ENCODE data around the gene RPL3. TPM values are rescaled to one million over a fixed set of nuclear protein-coding genes. Genes with fewer than 3 reads are reported as not detected.
A peak's percentile ranks its signal among the peaks of the same experiment; 100 is the strongest.

Gene RPL3
- total RNA-seq, 1 experiment from 2014 or later: 867 TPM

DNA sequence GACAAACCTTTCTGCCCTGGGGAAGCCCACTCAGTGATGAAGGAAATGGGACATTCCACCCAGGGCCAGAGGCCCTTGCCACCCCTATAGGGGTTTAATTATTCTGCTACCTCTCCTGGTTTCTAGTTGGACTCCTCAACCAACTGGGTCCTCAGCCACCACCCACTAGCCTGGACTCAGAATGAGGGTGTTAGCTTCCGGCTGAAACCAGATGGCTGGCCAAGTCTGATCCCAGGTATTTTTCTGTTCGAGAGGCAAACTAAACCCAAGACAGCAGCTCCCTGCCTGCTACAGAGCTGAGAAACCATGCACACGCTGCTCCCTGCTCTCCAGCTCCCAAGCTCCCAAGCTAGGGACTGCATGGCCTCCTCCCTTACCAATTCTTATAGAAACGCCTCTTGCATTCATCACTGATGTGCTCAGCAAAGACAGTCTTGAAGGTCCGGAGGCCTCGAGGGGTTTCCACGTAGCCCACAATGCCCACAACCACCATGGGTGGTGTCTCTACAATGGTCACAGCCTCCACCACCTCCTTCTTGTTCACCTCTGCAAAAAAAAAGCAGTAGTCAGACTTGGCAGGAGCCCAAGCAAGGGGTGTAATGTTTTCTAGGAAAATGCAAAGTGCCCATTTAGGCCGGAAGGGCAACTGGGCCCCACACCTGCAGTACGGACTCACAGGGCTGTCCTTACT lies 2.2 kb downstream of the RPL3 start:
- DNase-seq (ENCODE audit: low spot score): no peak

DNA sequence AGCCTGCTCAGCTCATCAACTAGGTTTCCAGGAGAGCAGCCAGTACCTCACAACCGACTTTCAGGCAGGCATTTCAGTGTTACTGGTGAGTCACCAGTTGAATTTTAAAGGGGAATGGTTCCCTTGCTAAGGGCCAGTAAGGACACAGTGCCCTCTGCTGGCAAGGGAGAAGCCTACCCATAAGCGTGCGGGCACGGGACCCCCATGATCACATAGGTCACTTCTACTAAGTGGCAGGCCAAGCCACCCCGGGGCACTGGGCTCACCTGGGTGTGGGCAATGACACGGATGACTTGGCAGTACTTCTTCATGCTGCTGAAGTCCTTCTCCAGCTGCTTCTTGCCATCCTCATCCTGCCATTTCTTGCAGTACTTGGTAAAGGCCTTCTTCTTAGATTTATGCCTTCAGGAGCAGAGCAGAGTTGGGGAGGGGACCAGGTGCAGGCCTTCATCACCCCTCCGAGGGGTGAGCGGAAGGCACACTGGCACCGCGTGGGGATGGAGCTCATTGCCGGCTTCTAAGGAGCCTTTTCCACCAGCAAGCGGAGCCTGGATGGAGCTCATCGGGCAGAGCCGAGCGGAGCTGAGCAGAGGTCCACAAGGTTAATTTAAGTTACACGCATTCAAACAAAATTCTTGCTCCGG lies 2.9 kb downstream of the RPL3 start:
- peak; percentile 78 for DNase-seq (ENCODE audit: low spot score)

DNA sequence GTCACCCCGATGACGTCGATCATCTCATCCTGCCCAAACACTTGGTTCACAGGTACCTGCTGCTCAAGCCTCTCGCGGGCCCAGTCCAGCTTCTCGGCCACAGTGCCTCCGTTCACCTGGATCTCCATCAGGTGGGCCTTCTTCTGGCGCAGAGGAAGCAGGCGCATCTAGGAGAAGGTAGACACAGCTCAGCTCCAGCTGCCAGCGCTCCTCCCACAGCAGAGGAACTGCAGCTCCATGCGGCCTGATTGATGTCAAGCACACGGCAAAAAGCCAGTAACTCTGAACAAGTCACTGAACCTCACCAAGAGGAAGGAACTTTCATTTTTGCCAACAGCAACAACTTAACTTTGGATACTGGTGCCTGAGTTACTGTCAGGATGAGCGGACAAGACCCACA lies 4.0 kb downstream of the RPL3 start:
- DNase-seq (ENCODE audit: low spot score): no peak

DNA sequence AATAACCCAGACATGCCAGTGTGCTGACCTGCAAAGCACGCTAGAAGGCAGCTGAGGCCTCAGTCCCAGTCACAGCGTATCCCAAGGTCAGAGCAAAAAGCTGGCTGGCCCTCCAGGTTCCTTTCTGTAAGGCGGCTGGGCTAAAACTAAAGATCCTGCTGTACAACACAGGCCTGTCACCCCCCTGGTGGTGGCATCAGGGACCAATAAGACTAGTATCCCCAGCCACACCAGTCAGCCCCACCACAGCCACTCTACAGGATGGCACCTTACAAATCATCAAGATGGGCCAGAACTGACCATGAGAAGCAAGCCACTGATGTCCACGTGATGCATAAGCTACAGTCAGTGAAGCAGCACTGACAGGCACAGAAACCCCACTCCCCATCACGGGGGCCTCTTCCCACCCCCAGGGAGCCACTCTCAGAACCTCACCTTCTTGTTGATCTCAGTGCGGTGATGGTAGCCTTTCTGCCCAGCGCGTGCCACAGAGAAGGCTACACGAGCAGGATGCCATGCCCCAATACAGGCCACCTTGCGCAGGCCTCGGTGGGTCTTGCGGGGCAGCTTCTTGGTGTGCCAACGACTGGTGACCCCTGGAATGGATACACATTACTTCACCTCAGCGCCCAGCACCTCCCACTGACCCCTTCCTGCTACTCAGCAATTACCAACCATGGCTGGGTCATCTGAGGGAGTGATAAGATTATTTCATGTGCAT lies 5.0 kb downstream of the RPL3 start:
- DNase-seq (ENCODE audit: low spot score): no peak

DNA sequence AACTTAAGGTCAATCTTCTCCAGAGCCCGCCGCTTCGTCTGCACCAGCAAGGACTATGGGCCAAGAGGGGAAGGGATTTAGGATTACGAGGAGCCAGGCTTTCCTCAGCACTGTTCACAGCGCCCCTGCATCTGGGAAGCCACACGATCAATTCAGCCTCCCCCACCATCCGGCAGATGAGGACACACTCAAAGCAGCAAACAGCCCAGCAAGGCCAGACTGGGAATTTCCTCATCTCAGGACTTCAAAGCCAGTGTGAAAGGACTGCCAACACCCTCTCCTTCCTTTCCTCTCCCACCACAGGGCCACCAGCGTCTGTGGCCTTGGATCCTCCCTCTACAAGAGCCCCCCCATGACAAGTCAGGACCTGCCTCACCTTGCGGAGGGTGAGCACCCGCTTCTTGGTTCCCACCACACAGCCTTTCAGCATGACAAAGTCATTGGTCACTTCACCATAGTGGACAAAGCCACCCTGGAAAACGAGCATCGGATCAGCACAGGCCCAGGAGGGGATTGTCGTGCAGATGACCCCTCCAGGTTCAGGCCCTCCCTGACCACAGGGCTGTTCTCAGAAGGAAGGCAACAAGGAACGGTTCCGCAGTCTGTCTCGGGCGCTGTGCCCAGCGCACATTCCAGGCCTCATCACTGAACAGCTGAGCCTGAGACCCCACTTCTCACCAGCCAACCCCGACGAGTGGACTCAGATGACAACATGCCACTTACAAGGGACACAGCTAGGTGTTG lies 6.0 kb downstream of the RPL3 start:
- no peak for DNase-seq (ENCODE audit: low spot score)

DNA sequence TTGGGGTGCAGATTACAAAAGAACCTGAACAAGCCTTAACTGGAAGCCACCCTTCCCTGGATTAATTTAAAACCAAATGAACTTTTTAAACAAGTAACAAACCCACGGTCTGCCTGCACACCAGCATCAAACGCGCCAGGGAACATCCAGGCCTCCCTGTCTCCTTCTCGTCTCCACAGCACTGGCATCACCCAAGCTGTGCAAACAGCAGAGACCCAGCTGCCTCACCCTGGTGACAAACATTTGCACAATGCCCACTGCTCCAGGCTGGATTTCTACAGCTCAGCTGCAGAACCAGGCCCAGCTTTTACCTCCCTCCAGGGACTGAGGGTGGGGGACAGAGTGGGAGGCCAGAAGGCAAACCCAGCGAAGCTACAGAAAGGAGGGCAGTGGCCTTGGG lies 7.0 kb downstream of the RPL3 start:
- no peak for DNase-seq (ENCODE audit: low spot score)

DNA sequence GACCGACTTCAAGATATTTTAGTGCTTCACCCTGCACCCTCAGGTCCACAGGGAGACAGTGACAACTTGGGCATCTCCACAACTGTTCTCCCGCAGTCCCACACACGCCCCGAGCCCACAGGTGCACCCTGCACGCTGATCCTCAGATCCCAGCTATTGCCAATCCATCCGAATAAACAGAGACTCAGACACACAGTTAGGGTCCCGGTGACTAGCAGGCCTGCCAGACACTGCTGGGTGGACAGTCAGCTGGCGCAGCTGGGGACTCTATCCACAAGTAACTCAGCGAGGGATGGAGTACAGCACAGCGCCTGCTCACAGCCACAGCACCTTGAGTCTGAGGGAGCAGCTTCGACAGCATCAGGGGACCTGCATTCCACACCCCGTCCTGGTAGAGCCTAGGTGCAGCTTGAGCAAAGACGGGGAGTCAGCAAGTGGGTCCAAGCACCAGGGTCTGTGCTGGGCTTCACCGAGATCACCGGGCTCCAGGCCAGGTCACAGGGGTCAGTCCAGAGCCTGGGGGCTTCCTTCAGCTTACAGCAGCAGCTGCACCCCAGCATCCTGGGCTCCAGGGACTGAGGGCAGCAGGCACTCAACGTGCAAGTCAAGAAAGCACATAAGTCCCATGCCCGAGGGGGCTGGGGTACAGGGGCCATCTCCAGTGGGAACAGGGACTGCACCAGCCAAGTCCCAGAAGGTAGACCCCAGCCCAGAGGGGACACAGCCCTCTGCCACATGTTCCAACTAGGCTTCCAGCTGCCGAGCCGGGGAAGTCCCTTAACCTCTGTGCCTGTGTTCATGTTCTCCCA lies 7.6 kb downstream of the RPL3 start:
- no peak for DNase-seq (ENCODE audit: low spot score)

DNA sequence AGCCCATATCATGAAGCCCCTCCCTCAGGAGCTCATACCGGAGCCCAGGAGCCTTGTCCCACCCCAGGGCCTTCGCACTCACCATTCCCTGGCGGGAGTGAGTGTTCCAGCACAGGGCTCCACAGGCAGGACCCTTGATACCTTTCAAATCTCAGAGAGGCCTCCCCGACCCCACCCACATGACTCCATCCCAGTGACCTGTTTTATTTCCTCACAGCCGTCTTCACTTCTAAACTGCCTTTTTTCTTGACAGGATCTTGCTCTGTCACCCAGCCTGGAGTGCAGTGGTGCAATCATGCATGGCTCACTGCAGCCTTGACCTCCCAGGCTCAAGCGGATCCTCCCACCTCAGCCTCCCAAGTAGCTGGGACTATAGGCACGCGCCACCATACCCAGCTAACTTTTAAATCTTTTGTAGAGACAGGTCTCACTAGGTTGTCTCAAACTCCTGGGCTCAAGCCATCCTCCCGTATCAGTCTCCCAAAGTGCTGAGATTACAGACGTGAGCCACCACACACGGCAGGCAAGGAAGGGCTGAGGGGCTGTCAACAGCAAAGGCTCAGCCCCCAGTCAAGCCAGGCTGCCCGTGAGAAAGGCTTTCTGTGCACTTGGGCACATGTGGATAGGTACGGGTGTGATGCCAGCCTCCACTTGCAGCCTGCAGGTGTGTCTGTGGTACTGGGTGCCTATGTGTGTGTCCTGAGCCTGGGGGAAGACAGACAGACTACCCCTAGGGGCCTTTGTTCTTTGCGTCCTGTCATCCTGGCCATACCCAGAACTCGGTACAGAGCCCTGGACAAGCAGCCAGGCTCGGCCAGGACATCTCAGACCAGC lies 9.3 kb downstream of the RPL3 start:
- DNase-seq (ENCODE audit: low spot score): peak; percentile 30

DNA sequence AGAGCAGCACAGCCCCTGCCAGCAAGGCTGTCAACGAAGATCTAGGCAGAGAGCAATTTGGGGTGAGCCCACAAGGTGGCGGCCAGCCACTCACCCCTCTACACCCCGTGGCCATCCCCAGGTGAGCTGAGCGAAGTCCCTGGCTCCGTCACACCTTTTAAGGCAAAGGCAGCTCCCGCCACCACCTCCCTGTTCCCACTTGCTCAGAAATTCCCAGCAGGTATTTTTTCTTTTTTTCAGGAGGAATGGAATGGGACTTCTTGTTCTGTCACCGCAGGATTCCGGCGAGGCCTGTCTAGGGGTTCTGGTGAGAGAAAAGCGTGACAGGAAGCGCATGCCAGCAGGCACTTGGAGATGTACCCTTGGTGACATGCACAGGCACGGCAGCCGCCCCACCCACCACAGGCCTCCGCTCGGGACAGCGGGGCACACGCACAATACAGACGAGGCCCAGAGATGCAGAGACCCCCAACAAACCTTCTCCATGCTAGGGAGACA lies 10.0 kb downstream of the RPL3 start:
- DNase-seq (ENCODE audit: low spot score): no peak

DNA sequence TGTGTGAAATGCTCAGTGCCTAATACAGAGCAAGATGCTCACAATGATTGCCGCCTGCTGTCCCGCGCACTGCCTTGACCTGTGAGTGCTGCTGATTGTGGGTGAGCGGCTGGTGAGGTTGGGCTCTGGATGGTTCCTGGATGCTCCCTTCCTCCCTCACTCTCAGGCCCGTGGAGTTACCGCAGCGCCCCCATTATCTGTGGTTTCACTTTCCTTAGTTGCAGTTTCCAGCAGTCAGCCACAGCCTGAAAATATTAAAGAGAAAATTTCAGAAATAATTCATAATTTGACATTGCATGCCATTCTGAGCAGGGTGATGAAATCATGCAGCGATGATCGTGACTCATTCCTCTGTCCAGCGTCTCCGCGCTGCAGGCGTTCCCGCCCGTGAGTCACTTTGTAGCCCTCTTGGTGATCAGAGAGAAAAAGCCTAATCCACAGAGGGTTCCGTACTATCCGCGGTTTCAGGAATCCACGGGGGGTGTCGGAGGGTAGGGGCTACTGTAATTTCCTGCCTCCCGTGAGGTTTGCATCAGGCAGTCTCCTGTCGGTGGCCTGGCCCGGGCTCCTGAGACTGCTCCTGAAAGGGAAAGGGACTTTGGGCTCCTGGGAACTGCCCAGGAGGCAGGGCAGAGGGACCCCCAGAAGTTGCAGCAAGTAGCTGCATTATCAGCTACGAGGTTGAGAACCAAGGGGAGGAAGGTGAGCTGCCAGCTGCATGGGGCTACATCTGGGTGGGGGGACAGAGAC lies 10.6 kb downstream of the RPL3 start:
- peak; percentile 87 for DNase-seq (ENCODE audit: low spot score)

DNA sequence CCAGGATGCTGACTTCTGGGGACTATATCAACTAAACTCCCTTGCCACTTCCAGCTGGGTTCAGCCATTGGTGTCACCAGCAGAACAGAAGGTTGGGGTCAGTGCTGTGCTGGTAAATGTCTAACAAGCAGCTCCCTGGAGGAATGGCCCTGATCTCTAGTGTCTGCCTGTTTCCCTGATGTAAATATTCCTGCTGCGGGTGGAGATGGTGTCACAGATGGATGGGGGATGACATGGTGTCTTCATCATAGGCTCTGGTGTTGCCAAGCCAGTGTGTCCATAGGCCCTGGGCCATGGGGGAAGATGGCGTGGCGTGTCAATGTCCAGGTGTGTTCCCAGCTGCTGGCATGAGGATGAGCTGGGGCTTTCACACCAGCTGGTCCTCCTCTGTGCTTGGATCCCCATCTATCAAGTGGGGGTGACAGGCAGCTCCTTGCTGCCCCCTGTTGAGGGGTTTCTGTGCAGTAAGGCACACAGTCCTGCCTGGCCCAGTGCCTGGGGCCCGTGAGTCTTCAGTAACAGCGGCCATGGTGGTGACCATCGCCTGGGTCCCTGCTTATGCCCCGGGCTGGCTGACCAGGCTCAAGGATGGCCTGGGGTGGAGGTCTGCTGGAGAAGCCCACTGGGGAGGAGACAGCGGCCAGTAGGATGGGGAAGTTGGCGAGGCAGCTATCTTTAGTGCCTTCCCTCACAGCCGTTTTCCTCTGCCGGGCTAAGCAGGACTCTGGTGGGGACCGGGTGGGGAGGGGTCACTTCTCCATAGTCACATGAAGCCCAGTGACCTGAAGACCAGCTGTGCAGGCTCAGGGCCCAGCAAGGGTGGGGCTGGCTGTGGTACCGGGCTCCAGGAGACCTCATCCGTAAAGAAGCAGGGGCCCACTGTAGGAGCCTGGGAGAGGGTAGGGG lies 12.7 kb downstream of the RPL3 start:
- no peak for DNase-seq (ENCODE audit: low spot score)

DNA sequence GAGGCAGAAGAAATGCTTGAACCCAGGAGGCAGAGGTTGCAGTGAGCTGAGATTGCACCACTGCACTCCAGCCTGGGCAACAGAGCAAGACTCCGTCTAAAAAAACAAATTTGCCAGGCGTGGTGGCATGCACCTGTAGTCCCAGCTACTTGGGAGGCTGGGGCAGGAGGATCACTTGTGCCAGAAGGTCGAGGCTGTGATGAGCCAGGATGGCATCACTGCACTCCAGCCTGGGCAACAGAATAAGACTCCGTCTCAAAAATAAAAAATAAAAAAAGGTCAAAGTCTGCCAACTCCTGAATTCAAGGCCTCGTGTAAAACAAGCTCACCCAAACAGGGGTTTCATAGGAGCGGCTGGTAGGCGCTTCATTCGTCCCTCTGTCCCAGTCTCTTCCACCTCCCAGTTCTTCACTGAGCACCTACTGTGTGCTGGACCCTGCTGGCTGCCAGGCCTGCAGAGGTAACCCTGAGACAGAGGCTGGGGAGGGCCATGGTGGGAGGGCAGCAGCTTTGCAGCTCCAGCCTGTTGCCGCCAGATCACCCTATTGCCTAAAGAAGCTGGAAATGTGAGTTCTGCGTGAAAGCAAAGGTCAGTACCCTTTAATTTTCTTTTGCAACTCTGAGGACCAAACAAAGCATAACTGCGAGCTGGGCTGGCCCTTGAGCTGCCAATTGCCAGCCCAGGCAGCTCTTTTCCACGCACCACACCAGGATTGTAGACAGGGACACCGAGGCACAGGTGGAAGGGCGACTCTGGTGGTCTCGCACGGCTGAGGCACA lies 15.3 kb downstream of the RPL3 start:
- no peak for DNase-seq (ENCODE audit: low spot score)

DNA sequence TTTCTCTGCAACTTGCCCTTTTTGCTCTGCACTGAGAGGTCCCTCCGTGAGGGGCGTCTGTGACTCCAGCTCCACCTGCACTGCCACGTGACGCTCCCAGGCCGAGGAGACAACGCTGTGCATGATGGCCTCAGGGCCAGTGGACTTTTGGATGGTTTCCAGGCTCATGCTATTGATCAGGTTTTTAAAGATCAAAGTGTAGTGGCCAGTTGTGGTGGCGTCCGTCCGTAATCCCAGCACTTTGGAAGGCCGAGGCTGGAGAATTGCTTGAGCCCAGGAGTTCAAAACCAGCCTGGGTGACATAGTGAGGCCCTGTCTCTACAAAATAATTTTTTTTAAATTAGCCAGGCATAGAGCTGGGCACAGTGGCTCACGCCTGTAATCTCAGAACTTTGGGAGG lies 16.1 kb downstream of the RPL3 start:
- no peak for DNase-seq (ENCODE audit: low spot score)

DNA sequence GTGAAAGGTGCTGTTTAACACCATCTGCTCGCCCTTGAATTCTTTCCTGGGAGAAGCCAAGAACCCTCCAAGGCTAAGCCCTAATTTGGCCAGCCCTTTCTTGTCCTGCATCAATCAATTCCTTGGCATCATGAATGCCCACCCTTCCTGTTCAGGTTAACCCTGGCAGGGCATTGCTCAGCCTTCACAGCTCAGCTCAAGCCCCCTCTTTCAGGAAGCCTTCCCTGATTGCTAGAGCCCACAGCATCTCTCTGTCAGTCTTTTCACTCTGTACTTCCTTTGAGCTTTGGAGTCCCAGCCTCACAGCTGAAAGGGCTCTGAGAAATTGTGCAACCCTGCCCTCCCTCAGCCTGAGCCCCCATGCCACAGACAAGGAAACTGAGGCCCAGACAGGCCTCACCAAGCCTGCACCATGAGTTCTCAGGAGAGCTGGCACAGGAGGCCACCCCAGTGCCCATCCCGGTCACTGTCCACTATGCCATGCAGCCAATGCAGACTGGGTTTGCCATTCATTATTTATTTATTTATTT lies 16.9 kb downstream of the RPL3 start:
- no peak for DNase-seq (ENCODE audit: low spot score)

DNA sequence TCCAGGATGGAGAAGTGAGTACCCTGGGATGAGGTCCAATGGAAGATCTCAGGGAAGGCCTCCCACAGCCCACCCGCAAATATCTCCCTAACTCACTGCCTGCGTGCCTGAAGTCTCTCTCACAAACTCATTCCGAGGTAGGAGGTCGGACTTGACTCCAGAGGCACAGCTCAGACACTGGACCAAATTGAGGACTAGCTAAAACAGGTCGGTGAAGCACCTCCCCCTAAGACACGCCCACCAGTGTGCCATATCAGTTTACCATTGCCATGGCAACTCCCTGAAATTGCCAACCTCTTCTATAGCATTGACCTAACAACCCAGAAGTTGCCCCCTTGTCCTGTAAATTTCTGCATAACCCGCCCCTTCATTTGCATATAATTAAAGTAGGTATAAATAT lies 17.5 kb downstream of the RPL3 start:
- DNase-seq (ENCODE audit: low spot score): no peak

DNA sequence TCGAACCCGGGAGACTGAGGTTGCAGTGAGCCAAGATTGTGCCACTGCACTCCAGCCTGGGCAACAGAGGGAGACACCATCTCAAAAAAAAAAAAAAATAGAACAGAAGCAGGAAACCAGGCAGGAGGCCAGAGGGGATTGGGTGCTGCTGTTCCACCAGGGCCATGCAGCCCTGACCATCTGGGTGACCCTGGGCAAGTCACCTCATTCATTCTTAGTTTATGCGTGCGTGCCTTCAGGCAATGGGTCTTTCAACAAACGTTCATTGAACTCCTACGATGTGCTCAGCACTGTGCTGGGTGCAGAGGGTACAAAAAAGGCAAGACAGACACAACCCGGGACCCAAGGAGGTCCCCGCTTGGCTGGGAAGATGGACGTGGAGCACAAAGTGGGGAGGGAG lies 18.3 kb downstream of the RPL3 start:
- DNase-seq (ENCODE audit: low spot score): no peak

DNA sequence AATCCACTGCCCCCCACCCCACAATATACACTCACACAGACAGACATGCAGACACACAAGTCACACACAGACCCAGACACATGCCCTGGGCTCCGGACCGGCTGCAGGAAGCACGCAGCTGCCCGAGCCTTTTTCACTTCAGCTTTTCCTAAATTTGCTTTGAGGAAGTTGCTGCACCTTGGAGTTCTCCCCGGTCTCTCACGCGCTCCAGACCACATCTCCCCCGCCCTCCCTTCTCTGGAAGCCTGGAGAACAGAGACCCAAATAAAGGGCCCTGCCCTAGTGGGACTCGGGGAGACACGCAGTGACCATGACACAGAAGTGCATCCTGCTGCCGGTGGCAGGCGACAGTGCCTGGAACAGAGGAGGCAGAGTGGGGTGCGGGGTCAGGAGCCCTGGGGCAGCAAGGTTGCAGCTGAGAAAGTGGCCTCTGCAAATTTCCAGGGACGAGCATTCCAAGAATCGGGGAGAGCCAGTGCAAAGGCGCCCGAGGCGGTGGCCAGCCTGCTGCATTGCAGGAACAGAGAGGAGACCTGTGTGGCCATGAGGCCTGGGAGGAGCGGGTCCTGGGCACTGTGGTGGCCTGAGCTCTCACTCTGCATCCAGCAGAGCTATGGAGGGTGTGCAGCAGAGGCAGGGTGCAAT lies 19.1 kb downstream of the RPL3 start:
- DNase-seq (ENCODE audit: low spot score): no peak

All from A172 (cell line).